DOHH2 (cell line): Measurements from ENCODE around the gene CHRM5.

Experiments used
- EZH2phosphoT487 ChIP-seq: fragments of 200-600 bp; sonication (generic); IDR thresholded peaks from 2 replicates; pipeline ENCODE4 v1.6.1; 2017; ENCODE audit warnings: borderline replicate concordance, mild to moderate bottlenecking, antibody characterized with exemption, low read length, moderate library complexity, mixed read lengths
- TF ChIP-seq, protein P1 (sequence below): fragments of 200-600 bp; sonication (generic); IDR thresholded peaks from one replicate; pipeline ENCODE4 v1.5.1; 2014; ENCODE audit warnings: antibody characterized with exemption, mild to moderate bottlenecking, low read depth, low read length; ENCODE audit not compliant: poor library complexity, severe bottlenecking

DNA sequence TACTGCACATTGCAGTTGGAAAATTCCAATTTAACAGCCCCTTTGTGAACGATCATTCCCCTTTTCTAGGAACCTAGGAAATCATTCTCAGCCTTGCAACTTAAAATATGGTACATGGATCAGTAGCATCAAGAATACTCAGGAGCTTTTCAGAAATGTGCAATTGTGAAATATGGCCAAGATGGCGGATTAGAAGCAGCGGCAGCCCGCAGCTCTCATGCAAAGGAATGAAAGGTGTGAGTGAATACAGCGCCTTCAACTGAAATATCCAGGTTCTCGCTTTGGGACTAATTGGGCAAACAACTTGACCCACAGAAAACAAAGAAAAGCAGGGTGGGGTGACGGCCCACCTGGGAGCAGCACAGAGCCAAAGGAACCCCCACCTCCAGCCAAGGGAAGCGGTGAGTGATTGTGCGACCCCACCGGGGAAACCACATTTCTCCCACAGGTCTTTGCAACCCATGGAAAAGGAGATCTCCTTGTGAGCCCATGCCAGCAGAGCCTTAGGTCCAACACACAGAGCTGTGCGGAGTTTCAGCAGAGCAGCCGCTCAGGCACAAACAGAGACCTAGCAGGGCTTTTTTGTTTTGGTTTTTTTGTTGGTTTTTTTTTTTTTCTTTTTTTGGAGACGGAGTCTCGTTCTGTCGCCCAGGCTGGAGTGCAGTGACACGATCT, 78.3 kb downstream of the CHRM5 start:
- TF ChIP-seq, protein P1, sequence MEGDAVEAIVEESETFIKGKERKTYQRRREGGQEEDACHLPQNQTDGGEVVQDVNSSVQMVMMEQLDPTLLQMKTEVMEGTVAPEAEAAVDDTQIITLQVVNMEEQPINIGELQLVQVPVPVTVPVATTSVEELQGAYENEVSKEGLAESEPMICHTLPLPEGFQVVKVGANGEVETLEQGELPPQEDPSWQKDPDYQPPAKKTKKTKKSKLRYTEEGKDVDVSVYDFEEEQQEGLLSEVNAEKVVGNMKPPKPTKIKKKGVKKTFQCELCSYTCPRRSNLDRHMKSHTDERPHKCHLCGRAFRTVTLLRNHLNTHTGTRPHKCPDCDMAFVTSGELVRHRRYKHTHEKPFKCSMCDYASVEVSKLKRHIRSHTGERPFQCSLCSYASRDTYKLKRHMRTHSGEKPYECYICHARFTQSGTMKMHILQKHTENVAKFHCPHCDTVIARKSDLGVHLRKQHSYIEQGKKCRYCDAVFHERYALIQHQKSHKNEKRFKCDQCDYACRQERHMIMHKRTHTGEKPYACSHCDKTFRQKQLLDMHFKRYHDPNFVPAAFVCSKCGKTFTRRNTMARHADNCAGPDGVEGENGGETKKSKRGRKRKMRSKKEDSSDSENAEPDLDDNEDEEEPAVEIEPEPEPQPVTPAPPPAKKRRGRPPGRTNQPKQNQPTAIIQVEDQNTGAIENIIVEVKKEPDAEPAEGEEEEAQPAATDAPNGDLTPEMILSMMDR = no peak
- TF ChIP-seq EZH2phosphoT487 = no peak
